IMR-90 (cell line): ENCODE measurements around the gene ZBTB24. TPM values are rescaled to one million over a fixed set of nuclear protein-coding genes. Genes with fewer than 3 reads are reported as not detected.

Experiments
- ELK1 ChIP-seq: fragments of 150-350 bp; IDR thresholded peaks from 2 replicates; pipeline ENCODE4 v1.6.1; 2016; ENCODE audit warnings: low read depth, mild to moderate bottlenecking, low read length, moderate library complexity, borderline replicate concordance
- MAFK ChIP-seq: IDR thresholded peaks from 2 replicates; pipeline ENCODE4 v1.6.1; 2012; ENCODE audit warnings: low read depth, low read length, improper control_type of control experiment
- POLR2A ChIP-seq: IDR thresholded peaks from 2 replicates; pipeline ENCODE4 v1.6.1; 2012; ENCODE audit warnings: mild to moderate bottlenecking, low read depth, low read length
- RCOR1 ChIP-seq: IDR thresholded peaks from 2 replicates; pipeline ENCODE4 v1.6.1; 2012; ENCODE audit warnings: mild to moderate bottlenecking, low read length, improper control_type of control experiment; ENCODE audit not compliant: insufficient replicate concordance
- SMC3 ChIP-seq: fragments of 150-350 bp; IDR thresholded peaks from 2 replicates; pipeline ENCODE4 v1.6.1; 2016; ENCODE audit warnings: low read depth, mild to moderate bottlenecking, antibody characterized with exemption, low read length, moderate library complexity
- polyA plus RNA-seq, 3 experiments: library from polyadenylated mRNA; depleted of rRNA; stranded (reverse); fragments of >200 nt; gene quantifications; 2 replicates each; pipeline ENCODE4 v1.2.3, GENCODE V29; 2012; ENCODE audit warnings: low replicate concordance in 1 of 3
- total RNA-seq: library from RNA; depleted of rRNA; stranded (reverse); fragments of >200 nt; gene quantifications from 2 replicates; pipeline ENCODE4 v1.2.3, GENCODE V29; 2012

ZBTB24 gene
- total and polyA plus RNA-seq, 2 of the 4 experiments (the other 2 are of a cell fraction), result 2.3 to 7.9 TPM

GRCh38 chr6:109456111-109456583 lies 26.9 kb downstream of the ZBTB24 start (continued):
- TF ChIP-seq ELK1, result no peak
- no peak for TF ChIP-seq RCOR1
- TF ChIP-seq MAFK, result no peak
- TF ChIP-seq POLR2A, result no peak
- no peak for TF ChIP-seq SMC3
